ENCODE data around the gene CARMIL3.

Gene CARMIL3

DNA sequence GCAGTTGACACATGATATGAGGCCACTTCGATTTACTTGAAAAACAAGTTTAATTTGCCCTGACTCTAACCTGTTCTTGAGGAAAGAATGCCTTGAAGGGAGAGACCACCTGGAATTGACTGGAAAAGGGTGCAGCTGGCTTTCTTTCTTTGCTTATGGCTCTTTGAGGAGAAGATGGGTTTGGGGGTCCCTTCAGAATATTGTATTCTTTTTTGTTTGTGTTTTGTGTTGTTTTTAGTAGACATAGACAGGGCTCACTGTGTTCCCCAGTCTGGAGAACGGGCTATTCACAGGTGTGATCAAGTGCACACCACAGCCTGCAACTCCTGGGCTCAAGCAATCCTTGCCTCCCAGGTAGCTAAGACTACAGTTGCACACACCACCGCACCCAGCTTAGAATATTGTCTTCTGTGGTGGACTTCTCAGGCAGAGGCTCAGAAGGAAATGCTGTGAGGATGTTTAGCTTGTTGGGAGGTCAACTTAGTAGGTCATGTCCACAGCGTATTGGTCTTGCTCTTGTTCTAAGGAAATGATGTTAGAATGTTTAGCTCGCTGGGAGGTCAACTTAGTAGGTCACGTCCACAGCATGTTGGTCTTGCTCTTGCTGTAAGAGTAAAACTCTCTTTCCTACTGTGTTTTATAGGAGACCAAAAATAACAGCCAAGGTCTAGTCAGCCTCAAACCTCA, 64.5 kb downstream of the CARMIL3 start:
- no CpG with 5 or more reads among the region's 6 CpGs for WGBS (ENCODE audit: extremely low coverage, insufficient coverage, insufficient read length)
- H3K4me1 ChIP-seq (ENCODE audit: control insufficient read depth in 1 of 2, insufficient read depth in 2 of 2, low read length in 2 of 2), result peaks cover 3 to 9% of the 10 kb centered on the region in 2 experiments

DNA sequence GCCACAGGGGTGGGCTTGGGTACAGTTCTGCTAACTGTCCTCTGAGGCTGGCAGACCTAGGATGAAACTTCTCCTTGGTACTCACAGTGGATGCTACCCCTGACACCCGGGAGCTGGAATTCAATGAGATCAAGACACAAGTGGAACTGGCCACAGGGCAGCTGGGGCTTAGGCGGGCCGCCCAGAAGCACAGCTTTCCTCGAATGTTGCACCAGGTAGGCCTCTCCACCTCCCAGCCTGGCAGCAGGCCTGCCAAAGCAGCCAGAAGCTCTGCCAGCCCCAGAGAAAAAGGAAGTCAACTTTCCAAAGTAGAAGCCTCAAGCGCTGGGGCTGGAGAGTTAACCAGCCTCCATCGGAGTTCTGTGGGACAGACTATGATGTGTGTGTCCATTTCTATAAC, 65.4 kb downstream of the CARMIL3 start:
- WGBS (ENCODE audit: extremely low coverage, insufficient coverage, insufficient read length), result no CpG with 5 or more reads among the region's 6 CpGs
- H3K27ac ChIP-seq (ENCODE audit: low read depth, low read length), result no peak overlapping the region

More for the DNA sequence above, 64.5 kb downstream of the CARMIL3 start:
- H3K4ac ChIP-seq (ENCODE audit: low read depth, low read length), result no peak overlapping the region
- H3K79me2 ChIP-seq (ENCODE audit: control insufficient read depth, insufficient read depth, low read length, poor library complexity), result peaks cover 9% of the 10 kb centered on the region
- H3K79me1 ChIP-seq (ENCODE audit: low read length), result peaks cover 10% of the 10 kb centered on the region
- H3K9me3 ChIP-seq (ENCODE audit: insufficient read depth, low read depth, low read length), result peaks cover 2% of the 10 kb centered on the region
- H3K4me2 ChIP-seq (ENCODE audit: low read length), result peak overlapping the region; percentile 86
- no peak overlapping the region for H2AFZ ChIP-seq (ENCODE audit: insufficient read depth, low read length, poor library complexity)
- H3K14ac ChIP-seq (ENCODE audit: low read length), result no peak overlapping the region
- no peak overlapping the region for H3K23ac ChIP-seq (ENCODE audit: low read length)
- no peak overlapping the region for H4K91ac ChIP-seq (ENCODE audit: low read depth, low read length)
- no peak overlapping the region for H2BK5ac ChIP-seq (ENCODE audit: low read depth, low read length, poor library complexity)
- no peak overlapping the region for H4K8ac ChIP-seq (ENCODE audit: low read depth, low read length)
- no peak for DNase-seq
- no peak overlapping the region for H3K4me3 ChIP-seq (ENCODE audit: low read depth, low read length)
- no peak overlapping the region for H3K9ac ChIP-seq (ENCODE audit: low read length)
- no peak overlapping the region for H3K27ac ChIP-seq (ENCODE audit: low read depth, low read length)
- peaks cover 24 to 35% of the 10 kb centered on the region in 2 experiments for H3K36me3 ChIP-seq (ENCODE audit: control insufficient read depth in 1 of 2, insufficient read depth in 2 of 2, low read length in 2 of 2)
- H4K12ac ChIP-seq (ENCODE audit: low read depth, low read length), result no peak overlapping the region
- no peak overlapping the region for H3K18ac ChIP-seq (ENCODE audit: low read length)
- no peak overlapping the region for H2BK120ac ChIP-seq (ENCODE audit: insufficient read depth, low read length, poor library complexity)
- H2AK5ac ChIP-seq (ENCODE audit: low read length), result no peak overlapping the region
- H2BK12ac ChIP-seq (ENCODE audit: low read length), result no peak overlapping the region
- H3K27me3 ChIP-seq (ENCODE audit: insufficient read depth, low read length), result no peaks in the 10 kb centered on the region

More for the DNA sequence above, 65.4 kb downstream of the CARMIL3 start:
- Histone ChIP-seq H3K4ac (ENCODE audit: low read depth, low read length) (no peak overlapping the region), H4K12ac (ENCODE audit: low read depth, low read length) (no peak overlapping the region), H3K23ac (ENCODE audit: low read length) (no peak overlapping the region), H2AFZ (ENCODE audit: insufficient read depth, low read length, poor library complexity) (no peak overlapping the region), H3K14ac (ENCODE audit: low read length) (no peak overlapping the region), H2BK12ac (ENCODE audit: low read length) (no peak overlapping the region), H3K9me3 (ENCODE audit: insufficient read depth, low read depth, low read length) (peaks cover 2% of the 10 kb centered on the region), H4K91ac (ENCODE audit: low read depth, low read length) (no peak overlapping the region), H3K36me3 (ENCODE audit: control insufficient read depth in 1 of 2, insufficient read depth in 2 of 2, low read length in 2 of 2) (peaks cover 28 to 42% of the 10 kb centered on the region in 2 experiments), H3K4me2 (ENCODE audit: low read length) (no peak overlapping the region), H2BK120ac (ENCODE audit: insufficient read depth, low read length, poor library complexity) (no peak overlapping the region), H3K4me1 (ENCODE audit: control insufficient read depth in 1 of 2, insufficient read depth in 2 of 2, low read length in 2 of 2) (peaks cover 3 to 9% of the 10 kb centered on the region in 2 experiments), H3K4me3 (ENCODE audit: low read depth, low read length) (no peak overlapping the region), H3K9ac (ENCODE audit: low read length) (no peak overlapping the region), H3K18ac (ENCODE audit: low read length) (no peak overlapping the region), H3K79me1 (ENCODE audit: low read length) (peaks cover 10% of the 10 kb centered on the region), H3K79me2 (ENCODE audit: control insufficient read depth, insufficient read depth, low read length, poor library complexity) (peaks cover 9% of the 10 kb centered on the region), H2AK5ac (ENCODE audit: low read length) (no peak overlapping the region), H3K27me3 (ENCODE audit: insufficient read depth, low read length) (no peaks in the 10 kb centered on the region), H4K8ac (ENCODE audit: low read depth, low read length) (no peak overlapping the region), H2BK5ac (ENCODE audit: low read depth, low read length, poor library complexity) (no peak overlapping the region)
- no peak for DNase-seq

Data from trophoblast cell (in vitro differentiated cells and primary cell).